Neural progenitor cell (in vitro differentiated cells): ENCODE measurements around the gene LSMEM2.

ENCODE experiments used
- EZH2 ChIP-seq: fragments of 200-600 bp; sonication (generic); IDR thresholded peaks from 2 replicates; pipeline ENCODE4 v1.6.1; 2017; ENCODE audit warnings: antibody characterized with exemption, mild to moderate bottlenecking, moderate library complexity
- EZH2phosphoT487 ChIP-seq: fragments of 200-600 bp; sonication (generic); IDR thresholded peaks from 2 replicates; pipeline ENCODE4 v1.6.1; 2017; ENCODE audit warnings: antibody characterized with exemption
- TF ChIP-seq, protein P1 (sequence below): fragments of 200-600 bp; sonication (generic); IDR thresholded peaks from 2 replicates; pipeline ENCODE4 v1.5.1; 2017; ENCODE audit warnings: antibody characterized with exemption, mild to moderate bottlenecking

GRCh38 chr3:50325113-50325480 is 46.2 kb downstream of the LSMEM2 start:
- TF ChIP-seq, protein P1, sequence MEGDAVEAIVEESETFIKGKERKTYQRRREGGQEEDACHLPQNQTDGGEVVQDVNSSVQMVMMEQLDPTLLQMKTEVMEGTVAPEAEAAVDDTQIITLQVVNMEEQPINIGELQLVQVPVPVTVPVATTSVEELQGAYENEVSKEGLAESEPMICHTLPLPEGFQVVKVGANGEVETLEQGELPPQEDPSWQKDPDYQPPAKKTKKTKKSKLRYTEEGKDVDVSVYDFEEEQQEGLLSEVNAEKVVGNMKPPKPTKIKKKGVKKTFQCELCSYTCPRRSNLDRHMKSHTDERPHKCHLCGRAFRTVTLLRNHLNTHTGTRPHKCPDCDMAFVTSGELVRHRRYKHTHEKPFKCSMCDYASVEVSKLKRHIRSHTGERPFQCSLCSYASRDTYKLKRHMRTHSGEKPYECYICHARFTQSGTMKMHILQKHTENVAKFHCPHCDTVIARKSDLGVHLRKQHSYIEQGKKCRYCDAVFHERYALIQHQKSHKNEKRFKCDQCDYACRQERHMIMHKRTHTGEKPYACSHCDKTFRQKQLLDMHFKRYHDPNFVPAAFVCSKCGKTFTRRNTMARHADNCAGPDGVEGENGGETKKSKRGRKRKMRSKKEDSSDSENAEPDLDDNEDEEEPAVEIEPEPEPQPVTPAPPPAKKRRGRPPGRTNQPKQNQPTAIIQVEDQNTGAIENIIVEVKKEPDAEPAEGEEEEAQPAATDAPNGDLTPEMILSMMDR = no peak
- no peak for TF ChIP-seq EZH2
- TF ChIP-seq EZH2phosphoT487 = no peak
